HG02884 (cell line): ENCODE data around the gene SIVA1.

Source experiments
- ATAC-seq: cut with Tn5 transposase; IDR thresholded peaks from one replicate; pipeline ENCODE4 v1.9.1; 2021; ENCODE audit warnings: mild to moderate bottlenecking, moderate library complexity; ENCODE audit not compliant: unreplicated experiment

The SIVA1 gene

DNA sequence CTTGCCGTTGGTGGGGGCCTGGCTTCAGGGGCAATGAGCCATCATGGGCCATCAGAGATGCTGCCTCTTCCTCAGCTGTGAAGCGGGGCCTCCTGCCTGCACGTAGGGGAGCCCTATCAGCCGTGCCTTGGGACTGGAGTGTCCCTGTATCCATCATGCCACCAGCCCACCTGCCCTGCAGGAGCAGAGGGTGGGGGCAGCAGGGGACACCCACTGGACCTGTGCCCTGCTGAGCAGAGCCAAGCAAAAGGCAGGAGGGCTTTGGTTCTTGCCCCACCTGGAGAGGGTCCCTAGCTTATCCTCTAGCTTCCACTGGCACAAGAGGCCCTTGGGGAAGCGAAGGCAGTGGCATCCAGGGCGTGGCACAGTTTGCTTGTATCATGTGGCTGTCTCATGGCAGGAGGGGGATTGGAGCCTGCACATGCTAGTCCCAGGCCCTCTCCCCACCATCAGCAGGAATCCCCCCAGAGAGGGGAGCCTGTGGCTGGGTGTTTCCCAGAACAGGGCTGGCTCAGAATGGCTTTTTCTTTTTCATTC, 18.8 kb upstream of the SIVA1 start:
- no peak for ATAC-seq

DNA sequence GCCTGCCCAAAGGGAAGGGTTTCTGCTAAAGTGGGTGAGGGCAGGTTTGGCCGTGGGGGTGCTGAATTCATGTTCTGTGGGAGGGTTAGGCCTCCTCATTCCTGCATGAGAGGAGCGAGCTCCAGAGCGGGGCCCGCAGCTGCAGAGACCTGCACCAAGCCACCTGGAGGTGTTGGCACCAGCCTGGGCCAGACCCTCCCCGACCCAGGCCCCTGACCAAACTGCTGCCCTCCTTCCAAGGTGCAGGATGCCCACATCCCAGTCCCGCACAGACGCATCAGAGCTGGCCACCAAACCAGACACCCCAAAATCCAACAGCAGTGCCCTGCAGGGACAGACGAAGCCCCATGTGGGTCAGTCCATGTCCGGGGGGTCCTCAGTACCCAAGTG, 18.4 kb upstream of the SIVA1 start:
- no peak for ATAC-seq

DNA sequence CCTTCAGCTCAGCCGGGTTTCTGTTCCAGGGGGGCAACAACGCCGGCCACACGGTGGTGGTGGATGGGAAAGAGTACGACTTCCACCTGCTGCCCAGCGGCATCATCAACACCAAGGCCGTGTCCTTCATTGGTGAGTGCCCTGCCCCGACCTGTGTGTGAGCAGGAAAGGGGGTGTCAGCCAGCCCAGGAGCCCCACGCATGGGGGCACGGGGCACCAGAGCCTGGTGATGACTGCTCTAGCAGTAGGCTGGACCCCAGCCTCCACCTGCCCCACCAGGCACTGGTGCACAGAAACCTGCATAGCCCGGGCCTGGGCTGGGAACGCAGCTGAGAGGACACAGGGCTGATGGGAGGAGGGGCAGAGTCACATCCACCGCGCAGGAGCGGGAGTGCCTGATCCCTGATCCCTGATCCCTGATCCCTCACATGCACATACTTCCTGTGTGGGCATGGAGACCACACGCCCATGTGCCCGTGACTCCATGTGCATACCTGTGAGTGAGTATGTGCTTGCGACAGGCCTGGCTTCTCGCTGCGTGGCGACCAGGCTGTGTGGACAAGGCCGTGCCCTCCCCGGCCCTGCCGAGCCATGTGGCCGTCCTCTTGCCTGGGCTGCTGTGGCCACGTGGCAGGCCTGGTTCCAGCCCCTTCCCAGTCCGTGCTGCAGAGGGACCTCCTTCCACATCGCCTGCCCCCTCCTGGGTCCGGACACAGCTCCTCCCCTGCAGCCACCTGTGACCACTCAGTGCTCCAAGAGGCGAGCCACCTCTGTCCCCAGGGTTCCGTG, 17.8 kb upstream of the SIVA1 start:
- no peak for ATAC-seq

DNA sequence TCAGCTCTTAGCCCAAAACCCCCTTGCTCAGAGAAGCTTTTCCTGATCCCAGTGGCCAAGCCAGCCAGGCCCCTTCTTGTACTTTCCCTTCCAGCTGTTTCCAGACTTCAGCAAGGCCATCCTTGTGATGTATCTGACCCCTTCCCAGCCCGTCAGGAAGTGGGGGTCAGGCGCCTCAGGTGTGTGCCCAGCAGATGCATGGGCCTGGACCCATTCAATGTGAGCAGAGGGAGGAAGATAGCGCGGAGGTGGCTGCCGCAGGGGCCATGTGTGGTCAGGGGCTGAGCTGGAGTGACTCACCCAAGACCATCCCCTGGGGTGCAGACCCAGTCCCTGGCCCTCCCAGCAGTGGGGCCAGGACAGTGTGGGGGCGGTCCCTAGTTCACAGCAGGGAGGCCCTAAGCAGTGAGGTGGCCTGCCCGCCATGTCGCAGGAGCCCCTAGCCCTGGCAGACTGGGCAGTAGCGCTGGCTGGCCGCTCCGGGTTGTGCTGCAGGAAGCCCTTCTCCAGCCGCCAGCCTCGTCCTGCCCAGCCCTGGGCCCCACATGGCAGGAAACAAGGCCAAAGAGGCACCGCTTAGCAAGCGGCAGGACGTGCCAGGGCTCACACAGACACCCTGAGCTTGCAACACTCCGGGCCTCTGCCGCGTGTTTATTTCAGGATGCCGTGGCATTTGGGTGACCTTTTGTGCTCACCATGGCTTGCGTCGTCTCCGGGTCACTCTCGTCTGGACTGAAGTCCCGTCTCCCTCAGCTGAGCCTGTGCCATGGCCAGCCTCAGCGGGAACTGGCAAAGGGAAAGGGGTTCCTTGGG, 16.9 kb upstream of the SIVA1 start:
- ATAC-seq: no peak

DNA sequence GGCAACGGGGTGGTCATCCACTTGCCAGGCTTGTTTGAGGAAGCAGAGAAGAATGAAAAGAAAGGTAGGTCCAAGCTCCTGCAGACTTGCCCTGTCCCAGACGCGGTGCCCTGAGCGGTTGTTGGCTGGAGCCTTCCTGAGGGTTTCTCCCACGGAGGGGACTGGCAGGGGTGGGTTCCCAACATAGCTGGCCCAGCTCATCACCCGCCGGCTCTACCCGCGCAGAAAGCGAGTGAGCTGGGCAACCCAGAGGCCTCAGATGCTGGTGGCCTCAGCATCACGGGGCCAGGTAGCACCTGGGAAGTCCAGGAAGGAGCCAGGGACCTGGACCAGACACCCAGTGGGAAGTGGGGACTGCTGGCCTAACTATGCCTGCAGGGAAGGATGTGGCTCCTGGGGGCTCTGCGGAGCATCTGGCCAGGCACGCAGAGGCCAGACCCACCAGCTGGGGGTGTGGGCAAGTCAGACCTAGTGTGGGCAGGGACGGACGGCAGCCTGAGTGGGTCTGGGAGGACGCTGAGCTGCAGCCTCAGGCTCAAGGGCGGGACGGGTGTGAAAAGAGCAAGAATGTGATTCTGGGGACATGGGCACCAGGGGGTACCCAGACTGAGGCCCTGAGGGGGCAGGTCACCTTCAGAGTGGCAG, 14.4 kb upstream of the SIVA1 start:
- no peak for ATAC-seq

DNA sequence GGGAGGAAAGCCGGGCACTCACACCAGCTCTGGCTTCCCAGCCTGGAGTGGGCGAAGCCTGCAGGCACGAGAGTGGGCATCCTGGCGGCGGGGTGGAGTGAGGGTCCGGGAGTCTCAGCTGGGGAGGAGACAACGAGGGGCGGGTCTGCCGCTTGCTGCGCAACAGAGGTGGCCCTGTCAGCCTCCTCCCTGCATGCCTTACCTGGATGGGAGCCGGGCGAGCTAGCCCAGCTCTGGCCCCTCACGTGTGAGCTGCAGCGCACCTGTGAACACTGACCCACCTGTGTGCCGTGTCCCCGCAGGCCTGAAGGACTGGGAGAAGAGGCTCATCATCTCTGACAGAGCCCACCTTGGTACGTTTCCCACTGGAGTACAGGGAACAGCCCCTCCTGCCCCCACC, 13.9 kb upstream of the SIVA1 start:
- no peak for ATAC-seq

DNA sequence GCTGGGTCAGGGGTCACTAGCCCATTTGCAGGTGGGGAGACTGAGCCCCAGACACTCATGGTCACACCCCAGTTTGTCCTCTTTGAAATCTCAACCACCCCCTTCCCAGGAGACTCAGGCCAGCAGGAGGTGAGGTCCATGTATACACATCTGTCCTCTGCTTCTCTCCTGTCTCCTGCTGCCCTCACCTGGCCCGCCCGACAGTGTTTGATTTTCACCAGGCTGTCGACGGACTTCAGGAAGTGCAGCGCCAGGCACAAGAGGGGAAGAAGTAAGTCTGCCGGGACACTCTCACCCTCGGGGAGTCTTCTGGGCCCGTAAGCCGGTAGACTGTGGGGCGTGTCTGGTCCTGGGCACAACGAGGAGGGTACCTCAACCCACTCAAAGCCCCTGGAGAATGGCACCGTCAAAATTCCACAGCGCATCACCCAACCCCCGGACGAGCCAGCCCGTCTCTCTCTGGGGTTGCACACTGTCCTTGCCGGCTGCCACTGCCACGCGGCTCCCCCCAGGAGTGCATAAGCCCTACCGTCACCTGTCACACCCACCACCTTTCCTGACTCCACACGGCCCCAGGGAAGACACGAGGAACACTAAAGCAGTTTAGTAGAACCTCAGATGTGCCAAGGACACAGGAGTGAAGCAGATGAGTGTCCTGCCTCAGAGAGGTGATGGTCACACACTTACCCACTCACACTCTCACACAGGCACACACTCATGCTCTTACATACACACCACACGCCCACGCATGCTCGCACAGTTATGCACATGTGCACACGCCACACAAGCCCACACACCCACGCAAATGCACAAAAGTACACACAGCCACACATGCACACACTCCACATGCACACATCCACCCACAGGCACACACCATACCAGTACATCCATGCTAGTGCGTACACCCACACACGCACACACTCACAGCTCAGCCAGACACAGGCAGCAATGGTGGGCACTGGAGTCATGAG, 13.1 kb upstream of the SIVA1 start:
- no peak for ATAC-seq

DNA sequence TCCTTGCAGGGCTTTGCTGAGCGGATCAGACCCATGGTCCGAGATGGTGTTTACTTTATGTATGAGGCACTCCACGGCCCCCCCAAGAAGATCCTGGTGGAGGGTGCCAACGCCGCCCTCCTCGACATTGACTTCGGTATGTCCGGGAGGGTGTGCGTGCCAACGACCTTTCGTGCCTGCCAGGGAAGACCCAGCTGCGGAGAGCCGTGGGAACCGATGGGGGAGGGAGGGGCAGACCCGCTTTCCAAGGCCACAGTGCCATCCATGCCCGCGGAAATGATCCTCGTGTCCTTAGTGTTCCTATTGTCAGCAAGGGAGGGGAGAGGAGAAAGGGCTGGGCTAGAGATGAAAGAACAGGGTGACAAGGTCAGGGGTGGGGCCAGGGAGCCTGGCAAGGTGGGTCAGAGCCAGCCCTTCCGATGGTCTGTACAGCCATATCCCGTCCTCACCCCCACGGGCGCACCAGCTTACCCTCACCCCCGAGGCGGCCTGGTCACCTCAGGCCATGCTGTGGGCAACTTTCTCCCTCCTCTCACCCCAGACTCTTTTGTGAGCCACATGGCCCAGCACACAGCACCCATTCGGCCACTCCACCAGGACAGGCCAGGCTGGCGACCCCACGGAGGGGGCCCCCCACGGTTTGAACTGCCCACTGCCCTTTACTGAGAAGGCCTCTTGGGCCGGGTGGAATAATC, 11.7 kb upstream of the SIVA1 start:
- no peak for ATAC-seq

DNA sequence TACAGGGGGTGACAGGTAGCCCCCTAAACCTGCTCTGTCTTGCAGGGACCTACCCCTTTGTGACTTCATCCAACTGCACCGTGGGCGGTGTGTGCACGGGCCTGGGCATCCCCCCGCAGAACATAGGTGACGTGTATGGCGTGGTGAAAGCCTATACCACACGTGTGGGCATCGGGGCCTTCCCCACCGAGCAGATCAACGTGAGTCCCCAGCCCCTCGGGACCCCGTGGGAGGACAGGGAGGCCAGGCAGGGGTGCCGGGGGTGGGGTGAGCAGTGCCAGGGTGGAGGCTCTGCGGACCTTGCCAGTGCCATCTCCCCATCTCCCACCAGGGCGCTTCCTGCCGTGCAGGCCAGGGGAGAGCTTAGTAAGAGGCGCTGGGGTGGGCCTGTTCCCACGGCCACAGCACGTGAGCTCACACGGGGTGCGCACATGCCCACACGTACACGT, 11.1 kb upstream of the SIVA1 start:
- no peak for ATAC-seq

DNA sequence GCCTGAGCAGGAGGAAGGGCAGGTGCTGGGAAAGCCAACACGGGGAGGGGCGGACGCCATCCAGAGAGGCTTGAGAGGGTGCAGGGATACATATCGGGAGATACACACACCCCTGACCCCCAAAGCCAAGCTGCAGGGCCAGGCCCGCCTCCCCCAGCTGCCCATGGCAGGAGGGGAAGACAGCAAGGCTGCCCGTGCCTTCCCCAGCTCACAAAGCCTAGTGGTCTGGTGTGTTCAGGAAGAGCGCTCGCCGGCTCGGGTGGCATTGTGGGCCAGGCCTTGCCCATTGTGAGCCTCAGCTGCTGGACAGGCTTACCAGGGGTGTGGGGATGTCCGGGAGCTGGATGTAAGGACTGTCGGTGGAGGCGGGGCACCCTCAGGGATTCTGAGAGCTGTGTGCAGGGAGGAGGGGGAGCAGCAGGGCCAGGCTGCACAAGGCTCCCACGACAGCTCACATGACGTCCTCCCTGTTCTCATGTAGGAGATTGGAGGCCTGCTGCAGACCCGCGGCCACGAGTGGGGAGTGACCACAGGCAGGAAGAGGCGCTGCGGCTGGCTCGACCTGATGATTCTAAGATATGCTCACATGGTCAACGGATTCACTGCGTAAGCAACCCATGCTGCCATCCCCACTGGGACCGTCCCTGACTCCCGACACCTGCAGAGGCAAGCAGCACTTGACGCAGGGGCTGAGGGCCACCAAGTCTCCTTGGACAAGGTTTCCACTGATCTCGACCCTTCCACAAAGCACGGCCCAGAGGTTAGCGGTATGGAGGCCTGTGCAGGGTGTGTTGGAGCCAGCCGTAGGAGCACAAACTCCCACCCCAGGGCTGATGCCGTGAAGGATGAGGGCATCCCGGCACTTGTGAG, 10.1 kb upstream of the SIVA1 start:
- ATAC-seq: no peak

DNA sequence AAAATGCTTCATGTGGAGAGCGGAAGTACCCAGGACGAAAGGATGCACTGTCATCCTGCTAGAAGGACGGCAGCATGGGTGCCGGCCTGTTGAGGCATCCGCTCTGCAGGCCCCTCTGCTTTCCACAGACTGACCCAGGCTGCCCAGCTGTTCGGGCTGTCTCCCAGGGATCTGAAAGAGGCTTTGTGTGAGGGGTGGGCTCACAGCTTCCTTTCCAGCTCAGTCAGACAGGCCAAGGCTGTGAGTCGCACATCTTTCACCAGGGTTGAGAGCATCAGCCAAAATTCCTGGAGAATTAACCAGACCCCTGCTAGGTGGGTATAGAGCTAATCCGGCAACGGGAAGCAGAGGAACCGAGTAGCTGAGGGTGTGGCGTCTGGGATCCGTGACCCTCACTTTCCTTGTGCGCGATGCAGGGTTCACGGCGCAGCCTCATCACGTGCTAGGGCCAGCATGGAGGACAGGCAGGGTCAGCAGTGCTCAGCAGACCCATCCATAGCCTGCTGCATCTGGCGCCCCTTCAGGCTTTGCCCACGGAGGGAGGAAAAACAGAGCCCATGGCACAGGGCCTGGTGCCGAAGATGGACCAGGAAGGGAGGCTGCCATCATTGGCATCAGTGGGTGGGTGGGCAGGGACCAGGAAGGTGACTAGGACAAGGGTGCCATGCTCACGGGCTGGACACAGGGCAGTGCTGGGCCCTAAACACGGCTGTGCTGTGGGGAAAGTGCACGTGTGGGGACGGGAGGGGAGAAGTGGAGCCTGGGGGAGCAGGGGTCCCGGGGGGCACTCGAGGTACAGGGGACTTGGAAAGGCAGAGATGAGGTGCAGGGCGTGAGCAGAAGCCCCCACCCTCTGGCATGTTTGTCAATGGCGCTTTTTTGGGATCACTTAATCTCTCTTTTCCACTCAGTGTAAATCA, 9.2 kb upstream of the SIVA1 start:
- ATAC-seq: no peak

DNA sequence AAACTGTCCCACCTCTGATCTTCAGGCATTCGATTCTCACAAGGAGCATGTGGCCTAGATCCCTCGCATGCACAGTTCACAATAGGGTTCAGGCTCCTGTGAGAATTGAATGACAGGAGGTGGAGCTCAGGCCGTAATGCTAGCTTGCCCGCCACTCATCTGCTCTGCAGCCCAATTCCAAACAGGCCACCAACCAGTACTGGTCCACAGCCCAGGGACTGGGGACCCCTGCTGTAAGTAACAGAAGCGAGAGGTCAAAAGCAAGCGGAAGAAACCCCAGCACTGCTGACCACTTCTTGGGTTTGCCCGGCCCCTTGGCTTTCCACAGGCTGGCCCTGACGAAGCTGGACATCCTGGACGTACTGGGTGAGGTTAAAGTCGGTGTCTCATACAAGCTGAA, 8.5 kb upstream of the SIVA1 start:
- no peak for ATAC-seq

DNA sequence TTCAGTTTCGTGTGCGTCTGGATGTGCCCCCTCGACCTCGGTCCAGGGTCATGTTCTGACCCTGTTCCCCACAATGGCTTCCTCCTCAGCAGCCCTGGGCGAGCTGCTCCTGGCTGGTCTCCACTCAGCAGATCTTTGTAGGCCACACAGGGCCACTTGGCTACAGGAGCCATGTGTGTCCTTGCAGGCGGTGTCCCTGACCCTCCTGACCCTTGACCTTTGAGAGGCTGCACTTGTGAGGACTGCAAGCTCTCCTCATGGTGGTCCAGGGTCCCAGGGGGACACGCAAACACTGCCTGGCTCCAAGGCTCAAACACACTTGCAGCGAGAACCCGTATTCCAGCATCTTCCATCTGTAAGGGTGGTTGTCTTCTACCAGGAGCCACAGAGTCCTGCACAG, 7.5 kb upstream of the SIVA1 start:
- ATAC-seq: no peak

DNA sequence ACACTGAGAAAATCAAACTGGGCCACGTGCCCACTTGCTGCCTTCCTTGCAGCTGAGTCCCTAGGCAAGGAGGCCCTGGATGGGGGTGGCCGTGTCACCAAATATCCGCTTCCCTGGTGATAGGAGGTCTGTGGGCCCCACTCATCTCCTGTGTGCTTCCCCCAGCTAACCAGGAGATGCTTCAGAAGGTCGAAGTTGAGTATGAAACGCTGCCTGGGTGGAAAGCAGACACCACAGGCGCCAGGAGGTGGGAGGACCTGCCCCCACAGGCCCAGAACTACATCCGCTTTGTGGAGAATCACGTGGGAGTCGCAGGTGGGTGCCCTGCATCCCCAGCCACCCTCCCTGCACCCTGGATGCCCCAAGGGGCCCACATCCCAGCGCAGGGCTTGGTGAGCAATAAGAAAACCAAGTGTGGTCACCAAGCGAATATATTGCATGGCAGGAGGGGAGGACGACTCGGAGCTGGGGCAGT, 6.8 kb upstream of the SIVA1 start:
- ATAC-seq: no peak

DNA sequence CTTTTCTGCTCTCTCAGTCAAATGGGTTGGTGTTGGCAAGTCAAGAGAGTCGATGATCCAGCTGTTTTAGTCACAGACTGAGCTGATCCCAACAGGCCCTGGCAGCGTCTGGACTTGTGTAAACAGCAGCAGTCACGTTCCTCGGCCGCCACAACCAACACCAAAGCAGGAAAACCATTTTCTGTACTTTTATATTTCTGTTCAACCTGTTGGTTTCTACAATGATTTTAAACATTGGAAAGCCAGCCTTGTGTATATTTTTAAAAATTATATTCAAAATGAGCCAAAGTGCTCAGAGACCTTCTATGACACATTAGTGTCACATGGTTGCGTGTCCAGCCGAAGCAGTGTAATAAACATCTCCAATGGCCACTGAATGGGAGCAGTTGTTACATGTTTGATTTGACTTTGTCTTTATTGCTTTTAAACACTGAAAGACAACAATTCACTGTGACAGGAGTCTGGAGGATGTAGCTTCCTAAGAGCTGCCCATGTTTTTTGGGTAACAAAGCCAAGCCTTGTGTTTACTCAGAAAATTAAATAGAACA, 5.9 kb upstream of the SIVA1 start:
- no peak for ATAC-seq

DNA sequence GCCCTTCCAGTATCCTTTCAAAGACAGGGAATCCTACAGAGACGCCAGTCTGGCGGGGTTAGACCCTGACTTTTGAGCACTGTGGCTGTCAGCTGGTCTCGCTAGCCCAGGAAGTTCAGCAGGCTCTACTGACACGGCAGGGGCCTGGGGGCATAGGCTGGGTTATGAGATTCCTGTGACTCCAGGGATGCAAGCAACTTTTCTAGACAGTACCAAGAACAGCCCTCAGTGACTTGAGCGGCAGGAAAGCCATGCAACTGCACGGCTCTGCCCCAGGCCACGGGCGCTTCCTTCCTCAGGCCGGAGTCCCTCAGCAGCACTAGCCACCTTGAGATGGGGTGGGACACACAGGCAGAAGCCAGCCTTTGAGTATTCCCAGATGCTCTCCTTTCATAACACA, 5.1 kb upstream of the SIVA1 start:
- ATAC-seq: no peak

DNA sequence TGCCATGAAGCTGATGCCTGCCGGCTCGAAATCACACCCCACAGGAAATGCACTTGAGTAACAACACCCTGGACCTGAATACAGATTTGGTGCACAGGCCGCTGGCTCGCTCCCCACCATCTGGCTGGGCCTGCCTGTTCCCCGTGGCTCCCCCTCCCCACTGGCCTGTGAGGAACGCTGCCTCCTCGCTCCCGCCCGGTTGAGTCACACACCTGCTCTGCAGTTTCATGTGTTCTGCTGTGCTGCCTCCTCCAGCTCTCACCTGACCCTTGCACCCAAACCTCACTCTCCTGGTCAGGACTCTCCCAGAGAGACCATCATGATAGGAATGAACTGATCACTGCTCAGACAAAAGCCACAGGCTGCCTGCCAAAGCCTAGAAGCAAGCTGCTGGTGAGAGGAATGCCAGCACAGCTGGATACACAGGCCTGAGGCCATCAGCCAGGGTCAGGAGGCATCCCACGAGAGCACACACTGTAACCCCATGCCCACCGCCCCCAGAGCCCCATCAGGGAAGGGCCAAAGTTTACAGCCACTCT, 3.8 kb upstream of the SIVA1 start:
- ATAC-seq: no peak
